HUES6 (cell line): Measurements from ENCODE around the gene EPHA3.

Source experiments
- H3K27ac ChIP-seq: 2 replicates; pipeline ENCODE4 v1.7.0; 2013; ENCODE audit warnings: low read depth, mild to moderate bottlenecking, low read length, inconsistent platforms
- H3K27me3 ChIP-seq: 2 replicates; pipeline ENCODE4 v1.6.1; 2013; ENCODE audit warnings: low read length; ENCODE audit not compliant: control insufficient read depth, insufficient read depth
- H3K36me3 ChIP-seq: 2 replicates; pipeline ENCODE4 v1.6.1; 2013; ENCODE audit warnings: low read length; ENCODE audit not compliant: control insufficient read depth, insufficient read depth
- H3K4me1 ChIP-seq: 2 replicates; pipeline ENCODE4 v1.6.1; 2013; ENCODE audit warnings: low read length; ENCODE audit not compliant: control insufficient read depth, insufficient read depth
- H3K4me3 ChIP-seq: 2 replicates; pipeline ENCODE4 v1.5.1; 2013; ENCODE audit warnings: low read depth, low read length
- H3K9ac ChIP-seq: one replicate; pipeline ENCODE4 v1.6.1; 2013; ENCODE audit warnings: mild to moderate bottlenecking, low read length
- H3K9me3 ChIP-seq: 2 replicates; pipeline ENCODE4 v1.6.1; 2013; ENCODE audit warnings: low read depth, low read length; ENCODE audit not compliant: control insufficient read depth, insufficient read depth

EPHA3 gene

GRCh38 chr3:89107461-89108290 is at the start of gene EPHA3:
Gene EPHA3, plus strand, starts transcription at chr3:89107621. Its CDS starts 128 bp downstream, at chr3:89107749.
- H3K27ac ChIP-seq: no peak within 1 kb of the TSS
- peak within 1 kb of the TSS; percentile 64 for H3K4me3 ChIP-seq
- H3K9ac ChIP-seq: no peak within 1 kb of the TSS
- H3K36me3 ChIP-seq: no peaks in the 10 kb centered on the region
- peaks cover 53% of the 10 kb centered on the region for H3K27me3 ChIP-seq
- no peaks in the 10 kb centered on the region; the same call in none of the 2 replicates for H3K4me1 ChIP-seq
- no peaks in the 10 kb centered on the region for H3K9me3 ChIP-seq

GRCh38 chr3:89058371-89058770 is 49.0 kb upstream of the EPHA3 start:
- Histone ChIP-seq H3K4me3 (no peak overlapping the region), H3K9ac (no peak overlapping the region), H3K27me3 (no peaks in the 10 kb centered on the region), H3K36me3 (no peaks in the 10 kb centered on the region), H3K9me3 (no peaks in the 10 kb centered on the region), H3K4me1 (no peaks in the 10 kb centered on the region), H3K27ac (no peak overlapping the region)

- no peaks in the 10 kb centered on the region for H3K36me3 ChIP-seq
- H3K27me3 ChIP-seq: no peaks in the 10 kb centered on the region
- H3K4me1 ChIP-seq: no peaks in the 10 kb centered on the region
- H3K9ac ChIP-seq: no peak overlapping the region
- H3K27ac ChIP-seq: no peak overlapping the region
- no peaks in the 10 kb centered on the region for H3K9me3 ChIP-seq
- no peak overlapping the region for H3K4me3 ChIP-seq
Observed at GRCh38 chr3:89059211-89059925, 48.1 kb upstream of the EPHA3 start.

GRCh38 chr3:89061259-89061658 is 46.2 kb upstream of the EPHA3 start:
- Histone ChIP-seq H3K36me3 (no peaks in the 10 kb centered on the region), H3K9me3 (no peaks in the 10 kb centered on the region), H3K4me1 (no peaks in the 10 kb centered on the region), H3K9ac (no peak overlapping the region), H3K27ac (no peak overlapping the region), H3K4me3 (no peak overlapping the region), H3K27me3 (no peaks in the 10 kb centered on the region)

GRCh38 chr3:89067736-89068135 is 39.7 kb upstream of the EPHA3 start:
- Histone ChIP-seq H3K27ac (no peak overlapping the region), H3K36me3 (no peaks in the 10 kb centered on the region), H3K27me3 (no peaks in the 10 kb centered on the region), H3K4me1 (no peaks in the 10 kb centered on the region), H3K9me3 (no peaks in the 10 kb centered on the region), H3K9ac (no peak overlapping the region), H3K4me3 (no peak overlapping the region)

GRCh38 chr3:89072642-89073041 is 34.8 kb upstream of the EPHA3 start:
- no peak overlapping the region for H3K27ac ChIP-seq
- H3K36me3 ChIP-seq: no peaks in the 10 kb centered on the region
- no peaks in the 10 kb centered on the region for H3K4me1 ChIP-seq
- H3K9ac ChIP-seq: no peak overlapping the region
- no peaks in the 10 kb centered on the region for H3K27me3 ChIP-seq
- H3K4me3 ChIP-seq: no peak overlapping the region
- H3K9me3 ChIP-seq: no peaks in the 10 kb centered on the region

GRCh38 chr3:89079944-89080343 is 27.5 kb upstream of the EPHA3 start:
- H3K9me3 ChIP-seq: no peaks in the 10 kb centered on the region
- H3K4me3 ChIP-seq: no peak overlapping the region

GRCh38 chr3:89087851-89088250 is 19.6 kb upstream of the EPHA3 start:
- Histone ChIP-seq H3K27ac (no peak overlapping the region), H3K36me3 (no peaks in the 10 kb centered on the region), H3K9ac (no peak overlapping the region), H3K27me3 (no peaks in the 10 kb centered on the region), H3K4me3 (no peak overlapping the region), H3K9me3 (no peaks in the 10 kb centered on the region), H3K4me1 (no peaks in the 10 kb centered on the region)

More at GRCh38 chr3:89079944-89080343, 27.5 kb upstream of the EPHA3 start:
- H3K27me3 ChIP-seq: no peaks in the 10 kb centered on the region
- H3K27ac ChIP-seq: no peak overlapping the region
- H3K36me3 ChIP-seq: no peaks in the 10 kb centered on the region
- H3K4me1 ChIP-seq: no peaks in the 10 kb centered on the region
- H3K9ac ChIP-seq: no peak overlapping the region

GRCh38 chr3:89098173-89098572 is 9.2 kb upstream of the EPHA3 start:
- Histone ChIP-seq H3K27ac (no peak overlapping the region), H3K4me1 (no peaks in the 10 kb centered on the region), H3K9ac (no peak overlapping the region), H3K4me3 (no peak overlapping the region), H3K36me3 (no peaks in the 10 kb centered on the region), H3K9me3 (no peaks in the 10 kb centered on the region), H3K27me3 (no peaks in the 10 kb centered on the region)

- H3K9me3 ChIP-seq: no peaks in the 10 kb centered on the region
- H3K9ac ChIP-seq: no peak overlapping the region
- H3K27ac ChIP-seq: no peak overlapping the region
- H3K27me3 ChIP-seq: no peaks in the 10 kb centered on the region
- no peaks in the 10 kb centered on the region for H3K36me3 ChIP-seq
- no peak overlapping the region for H3K4me3 ChIP-seq
- H3K4me1 ChIP-seq: no peaks in the 10 kb centered on the region
Observed at GRCh38 chr3:89098964-89099585, 8.3 kb upstream of the EPHA3 start.

- Histone ChIP-seq H3K9ac (no peak overlapping the region), H3K4me1 (no peaks in the 10 kb centered on the region), H3K27me3 (peaks cover 16% of the 10 kb centered on the region), H3K4me3 (no peak overlapping the region), H3K9me3 (no peaks in the 10 kb centered on the region), H3K36me3 (no peaks in the 10 kb centered on the region), H3K27ac (no peak overlapping the region)
Observed at GRCh38 chr3:89101251-89101650, 6.2 kb upstream of the EPHA3 start.
